HG02852 (cell line): Measurements from ENCODE around the gene TMEM245.
"Not testable (repeated sequence)": the region's sequence is repeated elsewhere in the genome, so short reads cannot be mapped to it uniquely, and the experiment has no call there.

Experiments
- ATAC-seq: cut with Tn5 transposase; IDR thresholded peaks from one replicate; pipeline ENCODE4 v1.9.1; 2021; ENCODE audit warnings: mild to moderate bottlenecking, moderate library complexity; ENCODE audit not compliant: unreplicated experiment

The TMEM245 gene

DNA sequence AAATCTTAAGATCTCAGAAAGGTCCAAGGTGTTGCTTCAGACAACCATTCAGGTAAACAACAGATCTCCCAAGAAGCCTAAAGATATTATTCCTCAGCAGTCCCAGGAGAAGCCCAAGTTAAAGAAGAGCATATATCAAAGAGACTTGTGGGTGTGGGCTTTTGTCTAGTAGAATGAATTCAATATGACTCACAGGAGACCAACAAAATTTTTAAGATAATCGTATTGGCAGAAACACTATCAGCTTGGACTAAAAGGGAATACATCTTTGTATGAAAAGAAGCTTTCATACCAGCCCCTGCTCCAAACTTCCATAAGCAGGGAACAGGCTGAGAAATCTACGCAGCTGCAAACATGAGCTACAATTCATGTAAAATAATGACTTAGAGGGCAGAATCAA lies 116.6 kb downstream of the TMEM245 start:
- ATAC-seq: no peak

DNA sequence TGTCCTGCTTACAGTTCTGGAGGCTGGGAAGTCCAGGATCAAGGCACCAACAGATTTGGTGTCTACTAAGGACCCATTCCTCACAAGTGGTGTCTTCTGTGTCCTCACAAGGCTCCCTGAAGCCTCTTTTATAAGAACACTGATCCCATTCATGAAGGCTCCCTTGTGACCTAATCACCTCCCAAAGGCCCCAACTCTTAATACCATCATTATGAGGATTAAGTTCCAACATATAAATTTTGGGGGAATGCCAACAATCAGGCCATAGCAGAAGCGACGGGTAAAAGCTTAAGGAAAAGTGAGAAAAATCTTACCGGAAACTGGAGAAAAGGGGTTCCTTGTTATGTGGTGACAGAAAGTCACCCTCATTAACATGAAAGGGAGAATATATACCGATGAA lies 117.6 kb downstream of the TMEM245 start:
- no peak for ATAC-seq

DNA sequence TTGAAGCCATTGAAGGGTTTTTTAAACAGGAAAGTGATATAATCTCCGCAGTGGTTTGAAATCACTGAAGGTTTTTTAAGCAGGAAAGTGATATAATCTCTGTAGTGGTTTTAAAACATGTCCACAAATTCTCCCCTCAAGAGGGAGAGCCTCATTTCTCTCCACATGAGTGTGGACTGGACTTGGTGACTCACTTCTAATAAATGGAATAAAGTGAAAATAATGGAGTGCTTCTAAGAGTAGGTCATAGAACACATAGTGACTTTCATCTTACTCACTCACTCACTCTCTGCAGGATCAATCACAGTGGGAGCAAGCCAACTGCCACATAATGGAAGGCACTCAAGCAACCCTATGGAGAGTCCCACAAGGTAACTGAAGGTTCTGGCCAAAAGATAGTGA lies 118.5 kb downstream of the TMEM245 start:
- ATAC-seq: no peak

DNA sequence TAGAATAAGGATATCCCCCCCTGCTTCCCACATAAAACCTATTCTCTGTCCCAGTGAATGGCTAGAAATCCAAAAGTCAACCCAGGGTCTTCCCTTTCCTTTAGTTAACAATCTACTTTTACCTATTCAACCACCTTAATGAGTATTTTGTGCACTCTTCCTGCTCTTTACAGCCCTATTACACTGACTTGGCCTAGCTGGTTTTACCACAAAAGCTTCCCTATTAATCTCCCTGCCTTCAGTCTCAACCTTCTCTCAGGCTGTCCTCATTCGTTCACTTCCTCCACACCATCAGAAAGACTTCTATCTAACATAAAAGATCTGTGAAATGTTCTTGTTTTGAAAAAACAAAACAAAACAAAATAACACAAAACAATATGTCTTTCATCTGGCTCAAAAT lies 122.6 kb downstream of the TMEM245 start:
- ATAC-seq: no peak

DNA sequence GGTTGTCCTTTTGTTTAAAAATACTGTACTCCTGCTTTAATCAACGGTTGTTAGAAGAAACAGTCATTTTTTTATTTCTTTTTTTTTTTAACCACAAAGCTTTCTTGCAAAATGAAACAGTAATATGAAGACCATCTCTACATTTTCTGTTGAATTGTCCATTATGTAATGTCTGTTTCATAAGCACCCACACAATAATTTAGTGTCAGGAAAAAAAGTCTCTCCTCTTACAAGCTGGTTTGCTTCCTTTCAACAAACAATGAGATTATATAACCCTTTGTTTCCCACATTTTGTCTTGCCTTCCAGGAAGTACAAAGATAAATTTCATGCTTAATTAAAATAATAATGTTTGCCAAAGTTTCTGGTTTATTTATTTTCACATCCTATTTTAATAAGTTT lies 123.1 kb downstream of the TMEM245 start:
- no peak for ATAC-seq

DNA sequence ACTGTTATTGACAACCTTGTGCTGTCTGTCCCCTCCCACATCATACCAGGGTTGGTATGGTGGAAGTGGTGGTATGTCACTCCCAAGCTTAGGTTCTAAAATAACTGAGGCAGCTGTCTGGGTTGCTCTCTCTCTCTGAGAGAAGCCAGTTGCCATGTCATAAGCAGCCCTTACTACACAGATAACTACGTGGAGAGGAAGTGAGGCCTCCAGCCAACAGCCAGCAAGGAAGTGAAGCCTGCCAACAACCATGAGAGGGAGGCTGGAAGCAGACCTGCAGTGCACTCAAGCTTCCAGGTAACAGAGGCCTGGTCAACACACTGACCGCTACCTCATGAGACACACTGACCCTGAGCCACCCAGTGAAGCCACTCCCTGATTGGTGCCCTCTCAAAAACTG lies 125.1 kb downstream of the TMEM245 start:
- peak; percentile 81 for ATAC-seq

DNA sequence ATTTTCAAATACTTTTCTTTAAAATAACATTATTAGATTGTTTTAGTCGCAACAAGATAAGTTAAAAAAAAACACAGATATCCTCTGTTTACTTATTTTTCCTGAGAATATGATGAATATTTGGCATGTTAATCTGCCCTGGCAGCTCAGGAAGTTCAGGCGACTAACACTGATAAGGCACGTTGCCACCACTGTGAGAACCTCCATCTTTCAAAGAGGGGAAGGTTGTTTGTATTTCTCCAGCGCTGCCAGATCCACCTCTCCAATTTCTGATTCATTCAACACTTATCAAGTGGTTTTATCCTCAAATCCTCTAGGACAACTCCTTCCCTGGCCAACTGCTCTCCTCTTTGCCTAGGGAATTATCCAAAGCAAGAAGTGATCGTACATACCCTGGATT lies 128.3 kb downstream of the TMEM245 start:
- no peak for ATAC-seq

DNA sequence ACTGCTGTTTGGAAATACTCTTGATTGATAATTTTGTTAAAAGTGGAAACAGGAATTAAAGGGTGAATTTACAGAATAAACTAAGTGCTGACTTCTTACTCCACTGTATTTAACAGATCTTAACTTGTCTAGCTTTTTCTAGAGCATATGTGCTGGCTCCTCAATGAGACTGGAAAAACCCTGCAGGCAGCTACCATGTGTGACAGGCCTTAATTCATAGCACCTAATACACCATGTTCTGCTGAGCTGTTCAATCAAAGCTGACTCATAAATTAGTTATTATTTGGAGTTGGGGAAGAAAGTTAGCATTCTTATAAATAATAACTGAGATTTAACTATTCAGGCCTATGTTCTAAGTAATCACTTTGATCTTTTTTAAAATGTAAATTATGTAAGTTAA lies 135.9 kb downstream of the TMEM245 start:
- no peak for ATAC-seq

DNA sequence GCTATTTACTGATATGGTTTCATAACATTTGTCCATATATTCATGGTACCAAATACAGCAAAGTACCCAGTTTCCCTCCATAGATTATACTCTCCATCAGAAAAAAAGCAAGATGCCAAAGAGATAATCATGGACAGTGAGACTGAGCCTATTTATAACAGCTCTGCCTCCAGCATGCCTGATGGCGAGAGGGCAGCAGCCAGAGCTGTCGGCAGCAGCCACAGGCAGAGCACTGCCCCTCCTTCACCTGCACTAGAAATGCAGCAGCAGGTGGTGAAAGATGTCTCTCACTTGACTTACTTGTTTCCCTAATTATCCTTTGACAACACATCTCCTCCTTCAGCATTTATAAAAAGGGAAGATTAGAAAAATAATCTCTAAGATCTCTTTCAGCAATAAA lies 138.9 kb downstream of the TMEM245 start:
- ATAC-seq: no peak

DNA sequence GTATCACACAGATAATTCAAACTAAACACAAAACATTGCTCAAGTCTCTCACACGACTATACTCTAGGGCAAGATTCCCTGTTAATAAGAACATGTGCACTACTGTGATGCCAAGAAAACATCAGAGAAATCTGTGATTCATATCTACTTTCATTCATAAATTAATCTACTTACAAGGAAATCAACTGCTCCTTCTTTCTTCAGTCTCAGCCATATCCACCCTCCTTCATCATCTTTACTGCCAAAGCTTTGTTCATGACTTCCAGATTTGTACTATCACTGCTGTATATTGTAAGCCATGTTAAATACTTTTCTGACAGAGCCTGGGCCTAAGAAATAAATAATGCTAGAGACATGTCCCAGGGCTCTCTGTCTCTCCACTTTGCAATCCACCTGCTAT lies 141.5 kb downstream of the TMEM245 start:
- no peak for ATAC-seq

DNA sequence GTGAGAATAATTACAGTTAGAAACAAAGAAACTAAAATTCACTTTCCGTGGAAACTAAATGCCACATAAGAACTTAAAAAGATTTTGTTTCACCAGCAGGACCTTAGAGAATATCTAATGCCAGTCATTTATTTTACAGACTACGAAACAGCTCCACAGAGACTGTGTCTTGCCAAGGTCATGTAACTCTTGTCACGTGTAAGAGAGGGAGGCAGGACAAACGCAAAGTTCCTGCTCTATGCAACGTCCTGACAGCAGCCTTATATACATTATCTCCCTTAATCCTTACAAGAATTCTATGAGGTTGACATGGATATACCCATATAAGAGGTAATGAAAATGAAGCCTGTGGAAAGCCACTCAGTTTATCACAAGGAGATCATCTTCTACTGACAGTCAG lies 145.9 kb downstream of the TMEM245 start:
- ATAC-seq: no peak

DNA sequence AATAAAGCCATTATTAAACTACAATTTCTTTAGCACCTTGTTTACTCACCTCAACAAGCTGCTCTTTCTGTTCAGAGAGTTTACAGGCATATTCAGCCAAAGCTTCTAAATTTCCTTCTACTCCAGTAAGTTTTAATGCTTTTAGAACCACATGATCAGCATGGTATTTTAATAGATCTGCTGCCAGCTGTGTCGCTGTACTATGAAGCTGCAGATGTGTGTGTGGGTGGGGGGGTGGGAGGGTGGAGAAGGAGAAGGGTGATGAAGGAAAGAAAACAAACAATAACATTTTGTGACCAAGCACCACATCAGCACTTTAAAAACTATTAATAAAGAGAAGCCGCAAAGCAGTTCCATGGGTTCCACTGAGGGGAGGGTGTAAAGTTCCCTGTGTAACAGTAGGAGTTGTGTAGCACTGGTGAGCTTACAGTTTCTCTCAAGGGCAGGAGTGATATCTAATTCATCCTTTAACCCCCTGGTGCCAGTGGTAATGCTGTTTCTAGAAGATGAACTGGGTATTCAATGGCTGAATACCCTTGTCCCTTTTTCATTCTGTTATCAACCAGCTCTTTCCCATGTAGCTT lies 147.0 kb downstream of the TMEM245 start:
- no peak for ATAC-seq

DNA sequence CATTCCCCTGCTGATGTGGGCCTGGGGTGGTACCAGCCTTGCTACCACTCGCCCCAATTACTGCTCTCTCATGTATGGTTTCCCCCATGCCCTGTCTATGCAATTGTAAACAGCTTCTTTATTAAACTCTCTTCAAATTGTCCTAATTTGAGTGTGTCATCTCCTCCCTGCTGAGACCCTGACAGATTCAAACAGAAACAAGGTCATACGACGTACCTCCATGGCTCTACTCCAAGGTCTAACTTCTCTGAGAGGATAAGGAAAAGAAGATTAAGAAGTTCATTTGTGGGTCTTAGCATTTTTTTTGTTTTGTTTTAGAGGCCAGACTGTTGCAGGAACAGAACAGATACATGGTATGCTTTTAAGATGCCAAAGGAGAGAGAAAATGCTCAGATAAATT lies 147.6 kb downstream of the TMEM245 start:
- ATAC-seq: no peak

DNA sequence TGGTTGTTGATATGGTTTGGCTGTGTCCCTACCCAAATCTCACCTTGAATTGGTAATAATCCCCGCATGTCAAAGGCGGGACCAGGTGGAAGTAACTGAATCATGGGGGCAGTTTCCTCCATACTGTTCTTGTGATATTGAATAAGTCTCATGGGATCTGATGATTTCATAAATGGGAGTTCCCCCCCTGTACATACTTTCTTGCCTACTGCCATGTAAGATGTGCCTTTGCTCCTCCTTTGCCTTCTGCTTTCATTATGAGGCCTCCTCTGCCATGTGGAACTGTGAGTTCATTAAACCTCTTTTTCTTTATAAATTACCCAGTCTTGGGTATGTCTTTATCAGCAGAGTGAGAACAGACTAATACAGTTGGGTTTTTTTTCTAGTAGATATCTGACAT lies 148.4 kb downstream of the TMEM245 start:
- ATAC-seq: not testable (repeated sequence)

DNA sequence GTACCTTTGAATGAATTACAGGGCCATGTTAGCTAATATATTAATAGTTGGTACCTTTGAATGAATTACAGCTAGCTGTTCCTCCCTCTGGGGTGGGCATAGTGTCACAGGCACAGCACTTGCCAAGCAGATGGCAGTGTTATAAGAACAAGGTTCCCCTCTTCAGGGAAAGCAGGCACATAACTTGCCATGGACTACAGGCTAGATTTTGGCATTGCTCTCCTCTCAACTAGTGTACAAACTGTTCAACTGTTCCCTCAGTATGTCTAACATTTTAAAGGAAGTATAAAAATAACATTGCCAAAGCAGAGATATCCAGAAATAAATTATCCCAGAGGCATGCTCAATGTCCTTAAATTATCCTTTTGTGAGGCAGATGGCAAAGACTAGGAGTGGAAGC lies 151.8 kb downstream of the TMEM245 start:
- no peak for ATAC-seq
